Testis (tissue), 2 donors: ENCODE results near the gene DYNLRB1.

Experiments used
- POLR2A ChIP-seq: fragments of 450-650 bp; IDR thresholded peaks from one replicate; pipeline ENCODE4 v1.6.1; 2017; ENCODE audit warnings: antibody characterized with exemption, mild to moderate bottlenecking, moderate library complexity
- TF ChIP-seq, protein P1 (sequence below), 3 experiments: fragments of 450-650 bp in 2 of 3; fragments of 200-600 bp in 1 of 3; sonication (generic) in 1 of 3; IDR thresholded peaks; one replicate each; pipeline ENCODE4 v1.5.1; 2016 to 2019; ENCODE audit warnings: antibody characterized with exemption in 3 of 3, mild to moderate bottlenecking in 2 of 3, moderate library complexity in 1 of 3

DNA sequence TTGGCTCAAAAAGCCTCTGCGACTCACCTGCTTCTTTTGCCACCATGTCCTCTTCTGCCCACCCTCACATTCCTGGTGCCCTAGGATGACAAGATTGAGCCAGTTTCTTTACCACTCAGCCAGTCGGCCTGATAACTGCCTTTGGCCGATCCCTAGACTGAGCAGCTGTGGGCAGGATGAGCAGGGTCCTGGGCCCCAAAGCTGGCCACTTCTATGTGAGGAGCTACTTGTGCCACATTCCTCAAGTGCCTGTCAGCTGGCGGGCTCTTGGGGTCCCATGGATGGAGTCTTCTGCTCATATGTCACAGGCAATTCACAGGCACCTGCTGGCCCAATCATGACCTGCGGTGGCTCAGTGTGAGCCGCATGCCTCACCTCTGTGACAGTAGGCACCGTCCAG, 16.5 kb downstream of the DYNLRB1 start:
- TF ChIP-seq, protein P1, sequence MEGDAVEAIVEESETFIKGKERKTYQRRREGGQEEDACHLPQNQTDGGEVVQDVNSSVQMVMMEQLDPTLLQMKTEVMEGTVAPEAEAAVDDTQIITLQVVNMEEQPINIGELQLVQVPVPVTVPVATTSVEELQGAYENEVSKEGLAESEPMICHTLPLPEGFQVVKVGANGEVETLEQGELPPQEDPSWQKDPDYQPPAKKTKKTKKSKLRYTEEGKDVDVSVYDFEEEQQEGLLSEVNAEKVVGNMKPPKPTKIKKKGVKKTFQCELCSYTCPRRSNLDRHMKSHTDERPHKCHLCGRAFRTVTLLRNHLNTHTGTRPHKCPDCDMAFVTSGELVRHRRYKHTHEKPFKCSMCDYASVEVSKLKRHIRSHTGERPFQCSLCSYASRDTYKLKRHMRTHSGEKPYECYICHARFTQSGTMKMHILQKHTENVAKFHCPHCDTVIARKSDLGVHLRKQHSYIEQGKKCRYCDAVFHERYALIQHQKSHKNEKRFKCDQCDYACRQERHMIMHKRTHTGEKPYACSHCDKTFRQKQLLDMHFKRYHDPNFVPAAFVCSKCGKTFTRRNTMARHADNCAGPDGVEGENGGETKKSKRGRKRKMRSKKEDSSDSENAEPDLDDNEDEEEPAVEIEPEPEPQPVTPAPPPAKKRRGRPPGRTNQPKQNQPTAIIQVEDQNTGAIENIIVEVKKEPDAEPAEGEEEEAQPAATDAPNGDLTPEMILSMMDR (IDR thresholded peaks at IDR 0.05), result no peak
- TF ChIP-seq POLR2A, result no peak
